Measurements from ENCODE around the gene SESN1.
"Not testable (repeated sequence)": the region's sequence is repeated elsewhere in the genome, so short reads cannot be mapped to it uniquely, and the experiment has no call there.

Gene SESN1

GRCh38 chr6:109094416-109095035 is at the start of gene SESN1:
SESN1 (minus strand) TSS chr6:109094846; CDS start chr6:109094073, 773 bp downstream.
- H3K4me1 Mint-ChIP-seq (ENCODE audit: low read depth), result peaks cover 61% of the 10 kb centered on the region
- no peaks in the 10 kb centered on the region for H3K9me3 Mint-ChIP-seq
- H3K4me3 Mint-ChIP-seq, result peak within 1 kb of the TSS; percentile 95
- H3K27ac Mint-ChIP-seq, result peak within 1 kb of the TSS; percentile 98
- peaks cover 6% of the 10 kb centered on the region for H3K36me3 Mint-ChIP-seq (ENCODE audit: low read depth)
- no peaks in the 10 kb centered on the region for H3K27me3 Mint-ChIP-seq

- Mint-ChIP-seq H3K4me3 (no peak overlapping the region), H3K27me3 (no peaks in the 10 kb centered on the region), H3K27ac (no peak overlapping the region), H3K36me3 (ENCODE audit: low read depth) (peaks cover 15% of the 10 kb centered on the region), H3K4me1 (ENCODE audit: low read depth) (no peaks in the 10 kb centered on the region), H3K9me3 (no peaks in the 10 kb centered on the region)
Observed at GRCh38 chr6:109143191-109143590, 48.5 kb upstream of the SESN1 start.

GRCh38 chr6:109142067-109142466 is 47.4 kb upstream of the SESN1 start:
- H3K27me3 Mint-ChIP-seq; H3K27ac Mint-ChIP-seq; H3K4me1 Mint-ChIP-seq (ENCODE audit: low read depth): not testable (repeated sequence)

GRCh38 chr6:109139109-109139508 is 44.5 kb upstream of the SESN1 start:
- H3K4me3 Mint-ChIP-seq, result no peak overlapping the region
- no peaks in the 10 kb centered on the region for H3K4me1 Mint-ChIP-seq (ENCODE audit: low read depth)
- peaks cover 9% of the 10 kb centered on the region for H3K36me3 Mint-ChIP-seq (ENCODE audit: low read depth)
- H3K9me3 Mint-ChIP-seq, result no peaks in the 10 kb centered on the region
- no peak overlapping the region for H3K27ac Mint-ChIP-seq
- H3K27me3 Mint-ChIP-seq, result no peaks in the 10 kb centered on the region

More at GRCh38 chr6:109142067-109142466, 47.4 kb upstream of the SESN1 start:
- not testable (repeated sequence) for H3K4me3 Mint-ChIP-seq; H3K9me3 Mint-ChIP-seq; H3K36me3 Mint-ChIP-seq (ENCODE audit: low read depth)

- peaks cover 17% of the 10 kb centered on the region for H3K36me3 Mint-ChIP-seq (ENCODE audit: low read depth)
- H3K27ac Mint-ChIP-seq; H3K9me3 Mint-ChIP-seq; H3K4me3 Mint-ChIP-seq; H3K27me3 Mint-ChIP-seq; H3K4me1 Mint-ChIP-seq (ENCODE audit: low read depth): not testable (repeated sequence)
Observed at GRCh38 chr6:109136530-109136929, 41.9 kb upstream of the SESN1 start.

GRCh38 chr6:109136039-109136438 is 41.4 kb upstream of the SESN1 start:
- H3K27me3 Mint-ChIP-seq; H3K4me3 Mint-ChIP-seq; H3K9me3 Mint-ChIP-seq; H3K4me1 Mint-ChIP-seq (ENCODE audit: low read depth); H3K27ac Mint-ChIP-seq: not testable (repeated sequence)
- H3K36me3 Mint-ChIP-seq (ENCODE audit: low read depth), result peaks cover 13% of the 10 kb centered on the region

GRCh38 chr6:109135600-109135999 is 41.0 kb upstream of the SESN1 start:
- H3K27ac Mint-ChIP-seq; H3K9me3 Mint-ChIP-seq; H3K4me3 Mint-ChIP-seq; H3K4me1 Mint-ChIP-seq (ENCODE audit: low read depth); H3K27me3 Mint-ChIP-seq: not testable (repeated sequence)
- peaks cover 12% of the 10 kb centered on the region for H3K36me3 Mint-ChIP-seq (ENCODE audit: low read depth)

- Mint-ChIP-seq H3K27me3 (no peaks in the 10 kb centered on the region), H3K4me1 (ENCODE audit: low read depth) (no peaks in the 10 kb centered on the region), H3K4me3 (no peak overlapping the region), H3K9me3 (no peaks in the 10 kb centered on the region), H3K27ac (no peak overlapping the region), H3K36me3 (ENCODE audit: low read depth) (peaks cover 21% of the 10 kb centered on the region)
Observed at GRCh38 chr6:109130065-109130464, 35.4 kb upstream of the SESN1 start.

- peaks cover 8% of the 10 kb centered on the region for H3K4me1 Mint-ChIP-seq (ENCODE audit: low read depth)
- no peaks in the 10 kb centered on the region for H3K9me3 Mint-ChIP-seq
- no peaks in the 10 kb centered on the region for H3K27me3 Mint-ChIP-seq
- H3K4me3 Mint-ChIP-seq, result no peak overlapping the region
- H3K36me3 Mint-ChIP-seq (ENCODE audit: low read depth), result peaks cover 13% of the 10 kb centered on the region
- H3K27ac Mint-ChIP-seq, result no peak overlapping the region
Observed at GRCh38 chr6:109125504-109125903, 30.9 kb upstream of the SESN1 start.

- Mint-ChIP-seq H3K27me3 (no peaks in the 10 kb centered on the region), H3K36me3 (ENCODE audit: low read depth) (peaks cover 8% of the 10 kb centered on the region), H3K4me3 (no peak overlapping the region), H3K9me3 (no peaks in the 10 kb centered on the region), H3K27ac (no peak overlapping the region), H3K4me1 (ENCODE audit: low read depth) (peaks cover 16% of the 10 kb centered on the region)
Observed at GRCh38 chr6:109124219-109124618, 29.6 kb upstream of the SESN1 start.

GRCh38 chr6:109121411-109121810 is 26.8 kb upstream of the SESN1 start:
- H3K27ac Mint-ChIP-seq, result no peak overlapping the region
- no peaks in the 10 kb centered on the region for H3K36me3 Mint-ChIP-seq (ENCODE audit: low read depth)
- H3K4me1 Mint-ChIP-seq (ENCODE audit: low read depth), result peaks cover 25% of the 10 kb centered on the region
- no peaks in the 10 kb centered on the region for H3K9me3 Mint-ChIP-seq
- H3K4me3 Mint-ChIP-seq, result no peak overlapping the region
- H3K27me3 Mint-ChIP-seq, result no peaks in the 10 kb centered on the region

GRCh38 chr6:109118871-109119354 is 24.3 kb upstream of the SESN1 start:
- Mint-ChIP-seq H3K4me1 (ENCODE audit: low read depth) (peaks cover 25% of the 10 kb centered on the region), H3K27ac (no peak overlapping the region), H3K27me3 (no peaks in the 10 kb centered on the region), H3K9me3 (no peaks in the 10 kb centered on the region), H3K36me3 (ENCODE audit: low read depth) (no peaks in the 10 kb centered on the region), H3K4me3 (no peak overlapping the region)

GRCh38 chr6:109118337-109118736 is 23.7 kb upstream of the SESN1 start:
- Mint-ChIP-seq H3K9me3 (no peaks in the 10 kb centered on the region), H3K27ac (no peak overlapping the region), H3K4me1 (ENCODE audit: low read depth) (peaks cover 25% of the 10 kb centered on the region), H3K36me3 (ENCODE audit: low read depth) (no peaks in the 10 kb centered on the region), H3K4me3 (no peak overlapping the region), H3K27me3 (no peaks in the 10 kb centered on the region)

GRCh38 chr6:109117346-109118035 is 22.8 kb upstream of the SESN1 start:
- Mint-ChIP-seq H3K9me3 (no peaks in the 10 kb centered on the region), H3K4me1 (ENCODE audit: low read depth) (peaks cover 25% of the 10 kb centered on the region), H3K36me3 (ENCODE audit: low read depth) (no peaks in the 10 kb centered on the region), H3K4me3 (no peak overlapping the region), H3K27me3 (no peaks in the 10 kb centered on the region), H3K27ac (no peak overlapping the region)

- Mint-ChIP-seq H3K4me1 (ENCODE audit: low read depth) (peaks cover 15% of the 10 kb centered on the region), H3K36me3 (ENCODE audit: low read depth) (peaks cover 13% of the 10 kb centered on the region)
- H3K27ac Mint-ChIP-seq, H3K27me3 Mint-ChIP-seq, H3K4me3 Mint-ChIP-seq, H3K9me3 Mint-ChIP-seq: not testable (repeated sequence)
Observed at GRCh38 chr6:109112663-109113062, 18.0 kb upstream of the SESN1 start.

- H3K27ac Mint-ChIP-seq; H3K27me3 Mint-ChIP-seq; H3K9me3 Mint-ChIP-seq; H3K4me1 Mint-ChIP-seq (ENCODE audit: low read depth); H3K4me3 Mint-ChIP-seq: not testable (repeated sequence)
- H3K36me3 Mint-ChIP-seq (ENCODE audit: low read depth), result peaks cover 13% of the 10 kb centered on the region
Observed at GRCh38 chr6:109109663-109110062, 15.0 kb upstream of the SESN1 start.

Measured in stimulated activated naive CD8-positive, alpha-beta T cell treated with anti-CD3 and anti-CD28 coated beads, Interleukin-15, Interleukin-2, amounts not matched to agents 100 ng/mL and 50 ng/mL, for 24 hours (primary cell).